ENCODE measurements around the gene BFSP2.

GRCh38 chr3:133418361-133418760, 18.5 kb downstream of the BFSP2 start:
- TF ChIP-seq CTCF (IDR thresholded peaks at IDR 0.05) (no peak), POLR2AphosphoS5 (IDR thresholded peaks at IDR 0.05; ENCODE audit: low read depth, low read length) (no peak), TCF7L2 (IDR thresholded peaks at IDR 0.05; ENCODE audit: low read depth, low read length) (no peak), REST (IDR thresholded peaks at IDR 0.05; ENCODE audit: insufficient read depth in 1 of 2, low read depth in 2 of 2, low read length in 1 of 2) (no peak)

Measured in Panc1 (cell line).